Parathyroid adenoma (tissue), 2 donors: ENCODE measurements around the gene TCP10L.
"Not testable (repeated sequence)": the region's sequence is repeated elsewhere in the genome, so short reads cannot be mapped to it uniquely, and the experiment has no call there.

Experiments used
- H2AFZ ChIP-seq: fragments of 300-600 bp; sonication (generic); one replicate; pipeline ENCODE4 v1.7.0; 2017; ENCODE audit warnings: antibody characterized with exemption, mild to moderate bottlenecking
- H3K27ac ChIP-seq: fragments of 300-600 bp; sonication (generic); one replicate; pipeline ENCODE4 v1.7.0; 2017
- H3K27me3 ChIP-seq: fragments of 300-600 bp; sonication (generic); one replicate; pipeline ENCODE4 v1.7.0; 2017; ENCODE audit warnings: low read length; ENCODE audit not compliant: control insufficient read depth, insufficient read depth
- H3K36me3 ChIP-seq: fragments of 300-600 bp; sonication (generic); one replicate; pipeline ENCODE4 v1.7.0; 2017; ENCODE audit warnings: low read length; ENCODE audit not compliant: control insufficient read depth, insufficient read depth
- H3K4me1 ChIP-seq: fragments of 300-600 bp; sonication (generic); one replicate; pipeline ENCODE4 v1.7.0; 2017; ENCODE audit warnings: control low read depth
- H3K4me2 ChIP-seq: fragments of 300-600 bp; sonication (generic); one replicate; pipeline ENCODE4 v1.7.0; 2017; ENCODE audit warnings: low read length
- H3K4me3 ChIP-seq: fragments of 300-600 bp; sonication (generic); one replicate; pipeline ENCODE4 v1.7.0; 2017; ENCODE audit warnings: low read depth, low read length
- H3K79me2 ChIP-seq: fragments of 300-600 bp; sonication (generic); one replicate; pipeline ENCODE4 v1.7.0; 2017; ENCODE audit warnings: control low read depth
- H3K9ac ChIP-seq: fragments of 300-600 bp; sonication (generic); one replicate; pipeline ENCODE4 v1.7.0; 2017; ENCODE audit warnings: mild to moderate bottlenecking
- H3K9me3 ChIP-seq: fragments of 300-600 bp; sonication (generic); one replicate; pipeline ENCODE4 v1.7.0; 2017; ENCODE audit warnings: low read length; ENCODE audit not compliant: control insufficient read depth
- CTCF ChIP-seq: fragments of 300-600 bp; sonication (generic); IDR thresholded peaks from one replicate; pipeline ENCODE4 v1.7.0; 2017; ENCODE audit warnings: antibody characterized with exemption, mild to moderate bottlenecking
- donor health status: primary hyperparathyroidism.

TCP10L gene

DNA sequence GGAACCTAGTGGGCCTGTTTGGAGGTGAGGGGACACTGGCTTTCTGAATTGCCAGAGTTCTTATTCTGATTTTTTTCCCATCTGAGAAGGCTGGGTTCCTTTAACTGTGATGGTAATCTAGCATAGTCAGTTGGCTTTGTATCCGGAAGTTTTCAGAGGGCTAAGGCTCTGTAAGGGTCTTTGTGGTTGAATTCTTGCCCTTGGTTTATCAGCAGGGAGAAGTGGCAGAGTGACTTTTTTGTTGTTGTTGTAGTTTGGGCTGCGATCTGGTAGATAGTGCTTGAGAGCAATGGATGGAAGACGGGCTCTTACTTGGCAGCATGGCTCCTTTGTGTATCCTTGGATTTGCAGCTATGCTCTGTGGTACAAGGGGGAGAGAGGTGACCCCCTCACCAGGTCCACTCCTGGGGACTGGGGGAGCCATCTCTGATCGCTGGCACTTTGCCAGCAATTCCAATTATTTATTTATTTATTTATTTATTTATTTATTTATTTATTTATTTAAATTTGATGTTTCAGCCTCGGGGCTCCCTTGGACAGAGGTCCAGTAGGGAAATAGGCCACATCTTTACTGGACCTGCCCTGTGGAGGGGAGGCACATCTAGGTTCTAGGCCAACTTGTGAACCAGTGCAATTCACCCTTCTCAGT, 18.5 kb downstream of the TCP10L start:
- Histone ChIP-seq H3K9me3 (no peaks in the 10 kb centered on the region), H3K27ac (no peak overlapping the region), H3K27me3 (no peaks in the 10 kb centered on the region), H3K4me1 (no peaks in the 10 kb centered on the region), H3K36me3 (no peaks in the 10 kb centered on the region), H3K9ac (no peak overlapping the region), H3K79me2 (no peaks in the 10 kb centered on the region), H3K4me3 (no peak overlapping the region), H3K4me2 (no peak overlapping the region), H2AFZ (no peak overlapping the region)
- no peak for TF ChIP-seq CTCF

GRCh38 chr21:32565856-32566465, 19.4 kb downstream of the TCP10L start:
- Histone ChIP-seq H3K4me3 (no peak overlapping the region), H3K27me3 (no peaks in the 10 kb centered on the region), H3K27ac (no peak overlapping the region), H3K4me2 (no peak overlapping the region), H3K4me1 (no peaks in the 10 kb centered on the region), H2AFZ (no peak overlapping the region), H3K9me3 (no peaks in the 10 kb centered on the region), H3K79me2 (no peaks in the 10 kb centered on the region), H3K9ac (no peak overlapping the region), H3K36me3 (no peaks in the 10 kb centered on the region)
- no peak for TF ChIP-seq CTCF

- no peak overlapping the region for H2AFZ ChIP-seq
- no peak overlapping the region for H3K9ac ChIP-seq
- no peak overlapping the region for H3K27ac ChIP-seq
- H3K4me2 ChIP-seq, result no peak overlapping the region
- no peaks in the 10 kb centered on the region for H3K36me3 ChIP-seq
- H3K27me3 ChIP-seq, result no peaks in the 10 kb centered on the region
- no peak for TF ChIP-seq CTCF
- H3K9me3 ChIP-seq, result no peaks in the 10 kb centered on the region
- no peaks in the 10 kb centered on the region for H3K79me2 ChIP-seq
- H3K4me1 ChIP-seq, result no peaks in the 10 kb centered on the region
- H3K4me3 ChIP-seq, result no peak overlapping the region
Measured at GRCh38 chr21:32562915-32563314, 22.4 kb downstream of the TCP10L start.

GRCh38 chr21:32562426-32562825, 22.9 kb downstream of the TCP10L start:
- no peak overlapping the region for H3K4me3 ChIP-seq
- H3K9ac ChIP-seq, result no peak overlapping the region
- H3K4me2 ChIP-seq, result no peak overlapping the region
- no peaks in the 10 kb centered on the region for H3K36me3 ChIP-seq
- no peak overlapping the region for H3K27ac ChIP-seq
- H2AFZ ChIP-seq, result no peak overlapping the region
- no peaks in the 10 kb centered on the region for H3K27me3 ChIP-seq
- no peaks in the 10 kb centered on the region for H3K4me1 ChIP-seq
- no peaks in the 10 kb centered on the region for H3K79me2 ChIP-seq
- no peaks in the 10 kb centered on the region for H3K9me3 ChIP-seq
- peak; percentile 35 for TF ChIP-seq CTCF

- not testable (repeated sequence) for H3K4me1 ChIP-seq, H3K36me3 ChIP-seq, H3K9ac ChIP-seq, H3K79me2 ChIP-seq, H3K4me3 ChIP-seq, H3K4me2 ChIP-seq, H3K9me3 ChIP-seq, H3K27me3 ChIP-seq, H3K27ac ChIP-seq, H2AFZ ChIP-seq
Measured at GRCh38 chr21:32561476-32561875, 23.8 kb downstream of the TCP10L start.
